Suppressor macrophage treated with lipopolysaccharide for 4 hours (primary cell): ENCODE results near the gene MYMK.

Source experiments
- DNase-seq: peaks from one replicate; pipeline ENCODE4 v3.0.0-alpha.2; 2020

MYMK gene

GRCh38 chr9:133516256-133516960, 8.4 kb downstream of the MYMK start:
- no peak for DNase-seq

GRCh38 chr9:133515615-133516255, 9.0 kb downstream of the MYMK start:
- DNase-seq, result no peak

GRCh38 chr9:133515240-133515610, 9.5 kb downstream of the MYMK start:
- DNase-seq, result no peak

GRCh38 chr9:133514460-133515239, 10.1 kb downstream of the MYMK start:
- DNase-seq, result no peak

GRCh38 chr9:133513214-133514100, 11.3 kb downstream of the MYMK start:
- no peak for DNase-seq

GRCh38 chr9:133512253-133513213, 12.2 kb downstream of the MYMK start:
- no peak for DNase-seq

- no peak for DNase-seq
These were observed 13.2 kb downstream of the MYMK start for GRCh38 chr9:133511607-133512006.

- no peak for DNase-seq
These were observed 13.7 kb downstream of the MYMK start for GRCh38 chr9:133510926-133511505.

GRCh38 chr9:133509179-133510083, 15.3 kb downstream of the MYMK start:
- no peak for DNase-seq

- no peak for DNase-seq
These were observed 16.7 kb downstream of the MYMK start for GRCh38 chr9:133508046-133508445.

GRCh38 chr9:133507246-133507965, 17.4 kb downstream of the MYMK start:
- no peak for DNase-seq

- no peak for DNase-seq
These were observed 18.1 kb downstream of the MYMK start for GRCh38 chr9:133506653-133507038.

- DNase-seq, result no peak
These were observed 18.7 kb downstream of the MYMK start for GRCh38 chr9:133505901-133506652.

- DNase-seq, result no peak
These were observed 19.5 kb downstream of the MYMK start for GRCh38 chr9:133505186-133505830.

- no peak for DNase-seq
These were observed 22.6 kb downstream of the MYMK start for GRCh38 chr9:133502112-133502511.

- no peak for DNase-seq
These were observed 24.9 kb downstream of the MYMK start for GRCh38 chr9:133499892-133500270.

GRCh38 chr9:133499132-133499891, 25.4 kb downstream of the MYMK start:
- no peak for DNase-seq
